K562 (cell line): ENCODE results near the gene SLC48A1. TPM values are rescaled to one million over a fixed set of nuclear protein-coding genes. Genes with fewer than 3 reads are reported as not detected.
A peak's percentile ranks its signal among the peaks of the same experiment; 100 is the strongest.

Experiments
- BCL6 ChIP-seq: fragments of 250-450 bp; sonication (Bioruptor Pico); IDR thresholded peaks from 2 replicates; pipeline ENCODE4 v1.4.0; 2020
- CEBPB ChIP-seq: fragments of 450-650 bp; IDR thresholded peaks from 2 replicates; pipeline ENCODE4 v1.6.1; 2016; ENCODE audit warnings: missing genetic modification characterization, missing compliant biosample characterization
- DPF2 ChIP-seq: fragments of 450-650 bp; IDR thresholded peaks from 2 replicates; pipeline ENCODE4 v1.6.1; 2016
- EGR1 ChIP-seq: fragments of 450-650 bp; conservative IDR thresholded peaks from 2 replicates; pipeline ENCODE4 v1.6.1; 2017; ENCODE audit warnings: mild to moderate bottlenecking
- HNRNPL ChIP-seq: fragments of 200-400 bp; formaldehyde crosslinking; IDR thresholded peaks from 2 replicates; pipeline ENCODE4 v1.6.1; 2017; ENCODE audit warnings: low read depth, mild to moderate bottlenecking, low read length
- KDM5B ChIP-seq: fragments of 200-600 bp; sonication (generic); IDR thresholded peaks from 2 replicates; pipeline ENCODE4 v1.6.1; 2012; ENCODE audit warnings: low read depth, mild to moderate bottlenecking, moderate library complexity, low read length, control low read depth, inconsistent platforms; ENCODE audit not compliant: insufficient replicate concordance
- NFE2L1 ChIP-seq: fragments of 450-650 bp; IDR thresholded peaks from 2 replicates; pipeline ENCODE4 v1.6.1; 2016; ENCODE audit warnings: missing genetic modification characterization, low read depth, mild to moderate bottlenecking, missing compliant biosample characterization, moderate library complexity, borderline replicate concordance
- NFIX ChIP-seq: fragments of 250-450 bp; sonication (Bioruptor Pico); IDR thresholded peaks from 2 replicates; pipeline ENCODE4 v1.4.0; 2020; ENCODE audit warnings: low read depth, mild to moderate bottlenecking, moderate library complexity
- POLR3G ChIP-seq: IDR thresholded peaks from 2 replicates; pipeline ENCODE4 v1.6.1; 2011; ENCODE audit not compliant: insufficient read length, insufficient replicate concordance; ENCODE audit errors: extremely low read depth
- RFX1 ChIP-seq: fragments of 450-650 bp; IDR thresholded peaks from 2 replicates; pipeline ENCODE4 v1.6.1; 2016; ENCODE audit warnings: mild to moderate bottlenecking, moderate library complexity
- SRF ChIP-seq, 2 experiments: fragments of 250-450, 450-650 bp in 1 of 2; sonication (Bioruptor Pico) in 1 of 2; sonication (generic) in 1 of 2; formaldehyde crosslinking; IDR thresholded peaks; 2 replicates each; pipeline versions ENCODE4 v1.5.0 to v1.5.1; 2020 to 2022; ENCODE audit warnings: mild to moderate bottlenecking in 1 of 2, missing genetic modification reagents in 1 of 2
- STAG1 ChIP-seq: sonication (generic); formaldehyde crosslinking; IDR thresholded peaks from 2 replicates; pipeline ENCODE4 v1.5.0; 2020; ENCODE audit warnings: missing genetic modification reagents, borderline replicate concordance
- THAP12 ChIP-seq: fragments of 250-450 bp; sonication (Bioruptor Pico); IDR thresholded peaks from 2 replicates; pipeline ENCODE4 v1.9.0; 2021; ENCODE audit warnings: mild to moderate bottlenecking, inconsistent platforms
- TRIM25 ChIP-seq: fragments of 450-650 bp; IDR thresholded peaks from 2 replicates; pipeline ENCODE4 v1.7.0; 2016; ENCODE audit warnings: borderline replicate concordance
- ZNF23 ChIP-seq: fragments of 250-450 bp; sonication (Bioruptor Pico); IDR thresholded peaks from 2 replicates; pipeline ENCODE4 v1.4.0; 2020; ENCODE audit warnings: mild to moderate bottlenecking
- ZNF740 ChIP-seq, 3 experiments: fragments of 200-800 bp in 1 of 3; sonication (Bioruptor generic) in 1 of 3; sonication (generic) in 1 of 3; formaldehyde crosslinking in 1 of 3; IDR thresholded peaks; 2 replicates each; pipeline versions ENCODE4 v1.6.1 to v1.8.0; 2016 to 2022; ENCODE audit warnings: mild to moderate bottlenecking in 2 of 3, missing compliant biosample characterization in 2 of 3, missing genetic modification characterization in 2 of 3, missing genetic modification reagents in 1 of 3
- polyA plus RNA-seq, 8 experiments: library from polyadenylated mRNA; depleted of rRNA in 4 of 8; stranded (reverse) in 5 of 8; unstranded in 3 of 8; fragments of >200 nt; fragmentation: Nextera tagmentation in 2 of 8; fragmentation: Illumina TruSeq in 1 of 8; extraction: Ambion mirVana in 2 of 8; extraction: Trizol in 1 of 8; gene quantifications; 2 replicates each; pipeline versions ENCODE4 v1.2.1 to v1.2.3, GENCODE V29; 2011 to 2014; ENCODE audit warnings: inconsistent platforms in 1 of 8, missing spikeins in 1 of 8
- total RNA-seq, 7 experiments: library from RNA; depleted of rRNA in 6 of 7; stranded (reverse); fragments of >200 nt in 6 of 7; fragmentation: Illumina TruSeq in 2 of 7; extraction: Trizol in 2 of 7; gene quantifications; 2 replicates each; pipeline versions ENCODE4 v1.2.1 to v1.2.3, GENCODE V29; 2011 to 2021; ENCODE audit warnings: low replicate concordance in 1 of 7
- TF ChIP-seq, protein P1 (sequence below): fragments of 450-650 bp; formaldehyde crosslinking; IDR thresholded peaks from 2 replicates; pipeline ENCODE4 v1.4.0; 2020; ENCODE audit warnings: mild to moderate bottlenecking, mixed read lengths
- TF ChIP-seq, protein P2 (sequence below): fragments of 150-350 bp; conservative IDR thresholded peaks from 2 replicates; pipeline ENCODE4 v1.6.1; 2014; ENCODE audit warnings: low read length

Gene SLC48A1
- total and polyA plus RNA-seq, 9 of the 15 experiments (the other 6 are each of a cell fraction or from before 2014, with no cell fraction given), result 10.7 to 37.5 (median 18.7) TPM

GRCh38 chr12:47828976-47829482, 56.0 kb downstream of the SLC48A1 start (continued):
- no peak for TF ChIP-seq TRIM25
- no peak for TF ChIP-seq NFIX (CRISPR knock-in tag)
- TF ChIP-seq EGR1, result peak; percentile 93
- TF ChIP-seq, protein P1, sequence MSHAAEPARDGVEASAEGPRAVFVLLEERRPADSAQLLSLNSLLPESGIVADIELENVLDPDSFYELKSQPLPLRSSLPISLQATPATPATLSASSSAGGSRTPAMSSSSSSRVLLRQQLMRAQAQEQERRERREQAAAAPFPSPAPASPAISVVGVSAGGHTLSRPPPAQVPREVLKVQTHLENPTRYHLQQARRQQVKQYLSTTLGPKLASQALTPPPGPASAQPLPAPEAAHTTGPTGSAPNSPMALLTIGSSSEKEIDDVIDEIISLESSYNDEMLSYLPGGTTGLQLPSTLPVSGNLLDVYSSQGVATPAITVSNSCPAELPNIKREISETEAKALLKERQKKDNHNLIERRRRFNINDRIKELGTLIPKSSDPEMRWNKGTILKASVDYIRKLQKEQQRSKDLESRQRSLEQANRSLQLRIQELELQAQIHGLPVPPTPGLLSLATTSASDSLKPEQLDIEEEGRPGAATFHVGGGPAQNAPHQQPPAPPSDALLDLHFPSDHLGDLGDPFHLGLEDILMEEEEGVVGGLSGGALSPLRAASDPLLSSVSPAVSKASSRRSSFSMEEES (CRISPR knock-in tag), result no peak
- no peak for TF ChIP-seq RFX1
- peak; percentile 10; the same call in 1 of the 2 replicates for TF ChIP-seq DPF2
- TF ChIP-seq THAP12, result no peak
- no peak for TF ChIP-seq STAG1
- no peak for TF ChIP-seq ZNF740 (CRISPR knock-in tag; IDR thresholded peaks at IDR 0.05)
- no peak for TF ChIP-seq ZNF740 (tag; IDR thresholded peaks at IDR 0.05)
- no peak for TF ChIP-seq NFE2L1
- TF ChIP-seq HNRNPL, result no peak
- no peak for TF ChIP-seq BCL6 (CRISPR knock-in tag)
- TF ChIP-seq POLR3G, result no peak
- TF ChIP-seq CEBPB (tag), result no peak
- peak; percentile 18 for TF ChIP-seq KDM5B
- no peak for TF ChIP-seq SRF (CRISPR knock-in tag; IDR thresholded peaks at IDR 0.05)
- TF ChIP-seq ZNF23 (CRISPR knock-in tag), result no peak
- TF ChIP-seq, protein P2, sequence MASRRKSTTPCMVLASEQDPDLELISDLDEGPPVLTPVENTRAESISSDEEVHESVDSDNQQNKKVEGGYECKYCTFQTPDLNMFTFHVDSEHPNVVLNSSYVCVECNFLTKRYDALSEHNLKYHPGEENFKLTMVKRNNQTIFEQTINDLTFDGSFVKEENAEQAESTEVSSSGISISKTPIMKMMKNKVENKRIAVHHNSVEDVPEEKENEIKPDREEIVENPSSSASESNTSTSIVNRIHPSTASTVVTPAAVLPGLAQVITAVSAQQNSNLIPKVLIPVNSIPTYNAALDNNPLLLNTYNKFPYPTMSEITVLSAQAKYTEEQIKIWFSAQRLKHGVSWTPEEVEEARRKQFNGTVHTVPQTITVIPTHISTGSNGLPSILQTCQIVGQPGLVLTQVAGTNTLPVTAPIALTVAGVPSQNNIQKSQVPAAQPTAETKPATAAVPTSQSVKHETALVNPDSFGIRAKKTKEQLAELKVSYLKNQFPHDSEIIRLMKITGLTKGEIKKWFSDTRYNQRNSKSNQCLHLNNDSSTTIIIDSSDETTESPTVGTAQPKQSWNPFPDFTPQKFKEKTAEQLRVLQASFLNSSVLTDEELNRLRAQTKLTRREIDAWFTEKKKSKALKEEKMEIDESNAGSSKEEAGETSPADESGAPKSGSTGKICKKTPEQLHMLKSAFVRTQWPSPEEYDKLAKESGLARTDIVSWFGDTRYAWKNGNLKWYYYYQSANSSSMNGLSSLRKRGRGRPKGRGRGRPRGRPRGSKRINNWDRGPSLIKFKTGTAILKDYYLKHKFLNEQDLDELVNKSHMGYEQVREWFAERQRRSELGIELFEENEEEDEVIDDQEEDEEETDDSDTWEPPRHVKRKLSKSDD, result no peak
